Ovary (tissue), 3 donors: ENCODE results near the gene LINGO4.
"Not testable (repeated sequence)": the region's sequence is repeated elsewhere in the genome, so short reads cannot be mapped to it uniquely, and the experiment has no call there.

Experiments
- CTCF ChIP-seq, 3 donors: fragments of 450-650 bp in 2 of 3; fragments of 200-600 bp in 1 of 3; IDR thresholded peaks; one replicate each; pipeline versions ENCODE4 v1.5.1 to v1.8.0; 2016 to 2022; ENCODE audit warnings: antibody characterized with exemption in 3 of 3, mild to moderate bottlenecking in 1 of 3
- POLR2A ChIP-seq: fragments of 450-650 bp; IDR thresholded peaks from one replicate; pipeline ENCODE4 v1.6.1; 2017; ENCODE audit warnings: antibody characterized with exemption, mild to moderate bottlenecking, moderate library complexity
- donor health status: DM: no; HTN: no; CAD: no.

DNA sequence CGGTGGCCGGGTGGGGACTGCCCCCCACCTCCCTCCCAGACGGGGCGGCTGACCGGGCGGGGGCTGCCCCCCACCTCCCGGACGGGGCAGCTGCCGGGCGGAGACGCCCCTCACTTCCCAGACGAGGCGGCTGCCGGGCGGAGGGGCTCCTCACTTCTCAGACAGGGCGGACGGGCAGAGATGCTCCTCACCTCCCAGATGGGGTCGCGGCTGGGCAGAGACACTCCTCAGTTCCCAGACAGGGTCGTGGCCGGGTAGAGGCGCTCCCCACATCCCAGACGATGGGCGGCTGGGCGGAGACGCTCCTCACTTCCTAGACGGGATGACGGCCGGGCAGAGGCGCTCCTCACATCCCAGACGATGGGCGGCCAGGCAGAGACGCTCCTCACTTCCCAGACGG lies 35.9 kb downstream of the LINGO4 start:
- not testable (repeated sequence) for TF ChIP-seq CTCF (IDR thresholded peaks at IDR 0.05); POLR2A
